GM23338 (cell line): ENCODE measurements around the gene NOL12.

Experiments
- CREB1 ChIP-seq: fragments of 250-450 bp; sonication (Bioruptor Pico); IDR thresholded peaks from 2 replicates; pipeline ENCODE4 v1.5.0; 2020; ENCODE audit warnings: low read depth, mild to moderate bottlenecking, moderate library complexity
- CTCF ChIP-seq, 2 experiments: fragments of 200-600 bp in 1 of 2; sonication (generic) in 1 of 2; conservative IDR thresholded peaks; 2 replicates each; pipeline versions ENCODE4 v1.5.1 to v1.6.1; 2016 to 2017; ENCODE audit warnings: antibody characterized with exemption in 2 of 2, low read depth in 2 of 2, mild to moderate bottlenecking in 2 of 2, moderate library complexity in 1 of 2
- ETS1 ChIP-seq: IDR thresholded peaks from 2 replicates; pipeline ENCODE4 v1.6.1; 2016; ENCODE audit warnings: antibody characterized with exemption
- EZH2 ChIP-seq: fragments of 200-600 bp; sonication (generic); IDR thresholded peaks from one replicate; pipeline ENCODE4 v1.8.0; 2017; ENCODE audit warnings: antibody characterized with exemption, mild to moderate bottlenecking, low read depth; ENCODE audit not compliant: unreplicated experiment
- EZH2phosphoT487 ChIP-seq: fragments of 200-600 bp; sonication (generic); IDR thresholded peaks from one replicate; pipeline ENCODE4 v1.8.1; 2018; ENCODE audit warnings: antibody characterized with exemption; ENCODE audit not compliant: unreplicated experiment
- JUNB ChIP-seq: IDR thresholded peaks from one replicate; pipeline ENCODE4 v1.6.1; 2016; ENCODE audit warnings: antibody characterized with exemption; ENCODE audit not compliant: unreplicated experiment
- NANOG ChIP-seq: IDR thresholded peaks from 2 replicates; pipeline ENCODE4 v1.6.1; 2016; ENCODE audit warnings: antibody characterized with exemption, borderline replicate concordance
- POLR2AphosphoS5 ChIP-seq: IDR thresholded peaks from 2 replicates; pipeline ENCODE4 v1.6.1; 2016; ENCODE audit warnings: antibody characterized with exemption, low read depth
- REST ChIP-seq: IDR thresholded peaks from one replicate; pipeline ENCODE4 v1.6.1; 2018; ENCODE audit warnings: antibody characterized with exemption; ENCODE audit not compliant: unreplicated experiment
- STAT1 ChIP-seq: IDR thresholded peaks from one replicate; pipeline ENCODE4 v1.6.1; 2016; ENCODE audit warnings: antibody characterized with exemption; ENCODE audit not compliant: unreplicated experiment
- ZNF331 ChIP-seq: fragments of 250-450 bp; sonication (Bioruptor Pico); IDR thresholded peaks from 2 replicates; pipeline ENCODE4 v1.5.0; 2020; ENCODE audit warnings: low read depth, mild to moderate bottlenecking, moderate library complexity
- ZNF462 ChIP-seq: fragments of 250-450 bp; sonication (Bioruptor Pico); IDR thresholded peaks from 2 replicates; pipeline ENCODE4 v1.5.0; 2020; ENCODE audit warnings: mild to moderate bottlenecking, moderate library complexity

- no peak for TF ChIP-seq CTCF (conservative IDR thresholded peaks at IDR 0.05; ENCODE audit: low read depth in 2 of 2)
- TF ChIP-seq EZH2, result no peak
- TF ChIP-seq ETS1, result no peak
- no peak for TF ChIP-seq EZH2phosphoT487
- TF ChIP-seq JUNB, result no peak
- TF ChIP-seq CREB1, result peak; percentile 77
- peak; percentile 66 for TF ChIP-seq POLR2AphosphoS5
- no peak for TF ChIP-seq REST
- TF ChIP-seq NANOG, result no peak
- TF ChIP-seq ZNF462, result no peak
- TF ChIP-seq ZNF331 (CRISPR knock-in tag), result no peak
- no peak for TF ChIP-seq STAT1
These were observed 9.2 kb upstream of the NOL12 start for GRCh38 chr22:37676736-37677492.
